Right forelimb (tissue), 1 donor: ENCODE measurements around the gene BEGAIN.
"Not testable (repeated sequence)": the region's sequence is repeated elsewhere in the genome, so short reads cannot be mapped to it uniquely, and the experiment has no call there.

Experiments used
- DNase-seq: peaks from one replicate; pipeline ENCODE4 v3.0.0-alpha.2; 2018

Gene BEGAIN

GRCh38 chr14:100534528-100535286 is 52.5 kb downstream of the BEGAIN start:
- DNase-seq: peak; percentile 37

- DNase-seq: peak; percentile 49
These were observed 53.3 kb downstream of the BEGAIN start for GRCh38 chr14:100533656-100534485.

- peak; percentile 51 for DNase-seq
These were observed 54.1 kb downstream of the BEGAIN start for GRCh38 chr14:100532906-100533655.

- DNase-seq: peak; percentile 45
These were observed 54.9 kb downstream of the BEGAIN start for GRCh38 chr14:100532154-100532861.

- DNase-seq: no peak
These were observed 55.8 kb downstream of the BEGAIN start for GRCh38 chr14:100531152-100532121.

- DNase-seq: peak; percentile 31
These were observed 56.7 kb downstream of the BEGAIN start for GRCh38 chr14:100530270-100531072.

- DNase-seq: peak; percentile 39
These were observed 57.6 kb downstream of the BEGAIN start for GRCh38 chr14:100529561-100530031.

GRCh38 chr14:100528962-100529560 is 58.2 kb downstream of the BEGAIN start:
- peak; percentile 40 for DNase-seq

- peak; percentile 45 for DNase-seq
These were observed 60.6 kb downstream of the BEGAIN start for GRCh38 chr14:100526632-100527031.

- DNase-seq: no peak
These were observed 61.2 kb downstream of the BEGAIN start for GRCh38 chr14:100526057-100526456.

GRCh38 chr14:100525615-100526014 is 61.6 kb downstream of the BEGAIN start:
- peak; percentile 43 for DNase-seq

GRCh38 chr14:100524933-100525243 is 62.3 kb downstream of the BEGAIN start:
- peak; percentile 72 for DNase-seq

GRCh38 chr14:100524233-100524932 is 62.8 kb downstream of the BEGAIN start:
- no peak for DNase-seq

- no peak for DNase-seq
These were observed 63.4 kb downstream of the BEGAIN start for GRCh38 chr14:100523843-100524169.

- DNase-seq: no peak
These were observed 63.9 kb downstream of the BEGAIN start for GRCh38 chr14:100523131-100523842.

GRCh38 chr14:100522616-100523099 is 64.6 kb downstream of the BEGAIN start:
- DNase-seq: peak; percentile 44

- DNase-seq: not testable (repeated sequence)
These were observed 81.2 kb downstream of the BEGAIN start for GRCh38 chr14:100506053-100506452.

- no peak for DNase-seq
These were observed 82.7 kb downstream of the BEGAIN start for GRCh38 chr14:100504372-100505078.
